ENCODE measurements around the gene HAPLN1.

- no peak for TF ChIP-seq YY1 (IDR thresholded peaks at IDR 0.05; ENCODE audit: insufficient read depth, insufficient read length)
- no peak for TF ChIP-seq SUZ12 (IDR thresholded peaks at IDR 0.05; ENCODE audit: extremely low read depth, insufficient read depth, insufficient read length)
These were observed 87.8 kb downstream of the HAPLN1 start for GRCh38 chr5:83632874-83633273.
